RWPE2 (cell line): ENCODE results near the gene KNSTRN.

ENCODE experiments used
- ATAC-seq: fragments of 200-7000 bp; cut with Tn5 transposase; 3 replicates; pipeline ENCODE4 v1.9.1; 2021; ENCODE audit warnings: low read depth
- DNase-seq: peaks from one replicate; pipeline ENCODE4 v3.0.0-alpha.2; 2020; ENCODE audit warnings: low spot score
- H3K27ac ChIP-seq: fragments of 450-650 bp; 2 replicates; pipeline ENCODE4 v1.5.1; 2017; ENCODE audit warnings: mild to moderate bottlenecking; ENCODE audit not compliant: poor library complexity, severe bottlenecking
- H3K27me3 ChIP-seq: fragments of 250-450 bp; sonication (Bioruptor Pico); 2 replicates; pipeline ENCODE4 v1.5.1; 2021; ENCODE audit warnings: mild to moderate bottlenecking, moderate library complexity; ENCODE audit not compliant: insufficient read depth, poor library complexity, severe bottlenecking
- H3K36me3 ChIP-seq: fragments of 250-450 bp; sonication (Bioruptor Pico); 2 replicates; pipeline ENCODE4 v1.5.1; 2020; ENCODE audit warnings: low read depth, mild to moderate bottlenecking, moderate library complexity
- H3K4me1 ChIP-seq: fragments of 250-450 bp; sonication (Bioruptor Pico); 2 replicates; pipeline ENCODE4 v1.5.1; 2021; ENCODE audit warnings: mild to moderate bottlenecking, moderate library complexity; ENCODE audit not compliant: insufficient read depth, poor library complexity, severe bottlenecking
- H3K4me3 ChIP-seq: fragments of 250-450 bp; sonication (Bioruptor Pico); 2 replicates; pipeline ENCODE4 v1.5.1; 2021; ENCODE audit warnings: mild to moderate bottlenecking, moderate library complexity; ENCODE audit not compliant: severe bottlenecking
- H3K9me3 ChIP-seq: fragments of 250-450 bp; sonication (Bioruptor Pico); 2 replicates; pipeline ENCODE4 v1.5.1; 2021; ENCODE audit warnings: mild to moderate bottlenecking, moderate library complexity; ENCODE audit not compliant: severe bottlenecking
- TF ChIP-seq, protein P1 (sequence below): fragments of 450-650 bp; IDR thresholded peaks from one replicate; pipeline ENCODE4 v1.5.1; 2017; ENCODE audit warnings: mild to moderate bottlenecking, moderate library complexity; ENCODE audit not compliant: poor library complexity, severe bottlenecking

Gene KNSTRN

GRCh38 chr15:40348474-40348870 is 34.0 kb upstream of the KNSTRN start:
- no peak overlapping the region for H3K4me3 ChIP-seq
- ATAC-seq (no peak), DNase-seq (no peak)
- H3K27me3 ChIP-seq: no peaks in the 10 kb centered on the region
- TF ChIP-seq, protein P1, sequence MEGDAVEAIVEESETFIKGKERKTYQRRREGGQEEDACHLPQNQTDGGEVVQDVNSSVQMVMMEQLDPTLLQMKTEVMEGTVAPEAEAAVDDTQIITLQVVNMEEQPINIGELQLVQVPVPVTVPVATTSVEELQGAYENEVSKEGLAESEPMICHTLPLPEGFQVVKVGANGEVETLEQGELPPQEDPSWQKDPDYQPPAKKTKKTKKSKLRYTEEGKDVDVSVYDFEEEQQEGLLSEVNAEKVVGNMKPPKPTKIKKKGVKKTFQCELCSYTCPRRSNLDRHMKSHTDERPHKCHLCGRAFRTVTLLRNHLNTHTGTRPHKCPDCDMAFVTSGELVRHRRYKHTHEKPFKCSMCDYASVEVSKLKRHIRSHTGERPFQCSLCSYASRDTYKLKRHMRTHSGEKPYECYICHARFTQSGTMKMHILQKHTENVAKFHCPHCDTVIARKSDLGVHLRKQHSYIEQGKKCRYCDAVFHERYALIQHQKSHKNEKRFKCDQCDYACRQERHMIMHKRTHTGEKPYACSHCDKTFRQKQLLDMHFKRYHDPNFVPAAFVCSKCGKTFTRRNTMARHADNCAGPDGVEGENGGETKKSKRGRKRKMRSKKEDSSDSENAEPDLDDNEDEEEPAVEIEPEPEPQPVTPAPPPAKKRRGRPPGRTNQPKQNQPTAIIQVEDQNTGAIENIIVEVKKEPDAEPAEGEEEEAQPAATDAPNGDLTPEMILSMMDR: no peak
- H3K27ac ChIP-seq: no peak overlapping the region
- peaks cover 14% of the 10 kb centered on the region for H3K4me1 ChIP-seq
- no peaks in the 10 kb centered on the region for H3K36me3 ChIP-seq
- H3K9me3 ChIP-seq: no peaks in the 10 kb centered on the region

DNA sequence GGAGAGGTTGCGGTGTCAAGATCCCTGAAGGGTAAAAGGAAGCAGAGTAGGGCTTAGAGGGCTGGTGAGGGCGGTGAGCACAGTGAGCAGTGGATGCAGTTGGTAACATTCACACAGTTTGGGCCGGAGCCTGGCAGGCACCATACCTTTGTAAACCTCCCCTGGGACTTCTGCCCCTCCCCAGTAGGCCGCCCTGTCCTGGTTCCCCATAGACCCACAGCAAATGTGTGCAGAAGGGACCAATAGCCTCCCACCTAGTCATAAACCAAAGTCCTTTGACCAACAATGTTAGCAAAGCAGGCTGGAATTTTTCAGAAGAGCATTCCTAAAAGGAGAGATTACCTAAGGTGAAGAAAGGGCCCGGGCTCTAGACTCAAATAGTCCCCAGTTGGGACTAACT is 33.4 kb upstream of the KNSTRN start:
- Histone ChIP-seq H3K4me1 (peaks cover 7% of the 10 kb centered on the region), H3K9me3 (no peaks in the 10 kb centered on the region), H3K36me3 (no peaks in the 10 kb centered on the region), H3K4me3 (no peak overlapping the region), H3K27me3 (no peaks in the 10 kb centered on the region), H3K27ac (no peak overlapping the region)
- ATAC-seq: no peak
- TF ChIP-seq, protein P1: no peak
- no peak for DNase-seq

GRCh38 chr15:40352281-40352901 is 30.1 kb upstream of the KNSTRN start:
- TF ChIP-seq, protein P1: no peak
- ATAC-seq (no peak), DNase-seq (no peak)
- H3K4me3 ChIP-seq: no peak overlapping the region
- H3K36me3 ChIP-seq: no peaks in the 10 kb centered on the region
- H3K4me1 ChIP-seq: no peaks in the 10 kb centered on the region
- H3K27ac ChIP-seq: no peak overlapping the region
- no peaks in the 10 kb centered on the region for H3K9me3 ChIP-seq
- H3K27me3 ChIP-seq: no peaks in the 10 kb centered on the region

DNA sequence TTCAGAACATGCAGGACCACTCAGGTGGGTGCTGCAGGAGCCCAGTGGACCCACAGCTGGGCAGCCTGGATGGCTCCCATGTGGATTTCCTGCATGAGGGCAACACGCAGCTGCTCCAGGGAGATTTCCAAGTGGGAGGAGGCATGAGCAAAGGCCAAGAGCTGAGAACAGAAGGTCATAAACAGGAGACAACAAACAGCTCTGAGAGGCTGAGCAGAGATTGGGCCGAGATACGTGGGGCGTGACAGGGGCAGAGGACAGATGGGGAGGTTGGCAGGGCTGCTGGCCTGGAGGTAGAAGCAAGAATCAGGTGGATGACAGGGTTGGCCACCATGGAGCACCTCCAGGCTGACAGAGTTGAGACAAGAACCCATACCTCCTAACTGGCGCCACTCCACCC is 28.8 kb upstream of the KNSTRN start:
- TF ChIP-seq, protein P1: no peak

GRCh38 chr15:40354408-40355171 is 27.9 kb upstream of the KNSTRN start:
- no peak overlapping the region for H3K4me3 ChIP-seq
- H3K4me1 ChIP-seq: peaks cover 11% of the 10 kb centered on the region
- ATAC-seq: no peak
- H3K27ac ChIP-seq: no peak overlapping the region
- DNase-seq: no peak
- no peaks in the 10 kb centered on the region for H3K27me3 ChIP-seq
- no peaks in the 10 kb centered on the region for H3K36me3 ChIP-seq
- H3K9me3 ChIP-seq: no peaks in the 10 kb centered on the region
- TF ChIP-seq, protein P1: peak; percentile 50

More for the DNA sequence above, 28.8 kb upstream of the KNSTRN start:
- DNase-seq (no peak), ATAC-seq (no peak)
- Histone ChIP-seq H3K4me3 (no peak overlapping the region), H3K36me3 (no peaks in the 10 kb centered on the region), H3K4me1 (peaks cover 2% of the 10 kb centered on the region), H3K9me3 (no peaks in the 10 kb centered on the region), H3K27ac (no peak overlapping the region), H3K27me3 (no peaks in the 10 kb centered on the region)
